ENCODE data around the gene PRSS16. TPM values are rescaled to one million over a fixed set of nuclear protein-coding genes. Genes with fewer than 3 reads are reported as not detected.

Gene PRSS16
- total and polyA plus RNA-seq, 9 of the 15 experiments (the other 6 are each of a cell fraction or from before 2014, with no cell fraction given), result 4.5 to 21.3 (median 12.1) TPM

- TF ChIP-seq HCFC1 (IDR thresholded peaks at IDR 0.05; ENCODE audit: low read depth, low read length) (no peak), HES1 (IDR thresholded peaks at IDR 0.05; ENCODE audit: low read depth) (0 out of 2 replicates have a peak, but pooled peaks have one; percentile 24), DIDO1 (tag; IDR thresholded peaks at IDR 0.05; ENCODE audit: low read depth) (0 out of 2 replicates have a peak, but pooled peaks have one; percentile 16), NR1H2 (CRISPR knock-in tag; IDR thresholded peaks at IDR 0.05) (no peak), GATA2 (CRISPR knock-in tag; IDR thresholded peaks at IDR 0.05) (no peak), MAFF (IDR thresholded peaks at IDR 0.05; ENCODE audit: low read length) (0 out of 2 replicates have a peak, but pooled peaks have one; percentile 2), CTCFL (IDR thresholded peaks at IDR 0.05; ENCODE audit: borderline replicate concordance, insufficient read depth, low read depth, low read length, poor library complexity, severe bottlenecking) (no peak), ZEB2 (IDR thresholded peaks at IDR 0.05) (peak; percentile 52; the same call in 1 of the 2 replicates), KHSRP (IDR thresholded peaks at IDR 0.05) (no peak), ATF7 (IDR thresholded peaks at IDR 0.05) (peak; percentile 57), CBFA2T3 (IDR thresholded peaks at IDR 0.05) (no peak), BRD4 (IDR thresholded peaks at IDR 0.05) (peak; percentile 97), NCOA1 (IDR thresholded peaks at IDR 0.05; ENCODE audit: low read depth) (no peak), HOMEZ (CRISPR knock-in tag; IDR thresholded peaks at IDR 0.05) (no peak), EGR1 (conservative IDR thresholded peaks at IDR 0.05) (peak; percentile 81), POLR2G (IDR thresholded peaks at IDR 0.05; ENCODE audit: low read depth, low read length) (no peak), LCOR (CRISPR knock-in tag; IDR thresholded peaks at IDR 0.05) (peak; percentile 84), RREB1 (CRISPR knock-in tag; IDR thresholded peaks at IDR 0.05) (no peak), RCOR1 (IDR thresholded peaks at IDR 0.05; ENCODE audit: borderline replicate concordance in 1 of 2, low read depth in 2 of 2, low read length in 2 of 2) (peak in 1 of 2 experiments; percentile 73; a peak in 1 of 4 replicates), HDAC2 (IDR thresholded peaks at IDR 0.05) (0 out of 2 replicates have a peak, but pooled peaks have one; percentile 15), ZNF184 (CRISPR knock-in tag; IDR thresholded peaks at IDR 0.05) (no peak)
Observed at GRCh38 chr6:27280064-27280539, 32.6 kb downstream of the PRSS16 start (continued).

All from K562 (cell line).